Left ventricle myocardium inferior (tissue), 1 donor: ENCODE data around the gene HES2. TPM values are rescaled to one million over a fixed set of nuclear protein-coding genes. Genes with fewer than 3 reads are reported as not detected.

Source experiments
- DNase-seq: peaks from one replicate; pipeline ENCODE4 v3.0.0-alpha.2; 2020
- H3K27ac ChIP-seq: fragments of 200-600 bp; replicated peaks from 2 replicates; pipeline ENCODE4 v1.8.0; 2021
- H3K27me3 ChIP-seq: fragments of 200-600 bp; 2 replicates; pipeline ENCODE4 v1.8.0; 2021; ENCODE audit warnings: low read depth
- H3K36me3 ChIP-seq: fragments of 200-600 bp; 2 replicates; pipeline ENCODE4 v1.8.0; 2021
- H3K4me1 ChIP-seq: fragments of 200-600 bp; 2 replicates; pipeline ENCODE4 v1.8.0; 2021
- H3K4me3 ChIP-seq: fragments of 200-600 bp; 2 replicates; pipeline ENCODE4 v1.8.0; 2021; ENCODE audit warnings: mild to moderate bottlenecking, moderate library complexity
- H3K9me3 ChIP-seq: fragments of 200-600 bp; replicated peaks from 2 replicates; pipeline ENCODE4 v1.8.0; 2021
- intact Hi-C: fragments of 100-400 bp; cut with micrococcal nuclease; formaldehyde crosslinking; loops from one replicate; pipeline ENCODE4 v1.11.0; 2022
- total RNA-seq: library from RNA; stranded (reverse); fragmentation: NEBNext Ultra II Directional; extraction: Animal tissue kit (Norgen Biotek cat#: 25700); gene quantifications from one replicate; pipeline ENCODE4 v1.2.1, GENCODE V29; 2021
- TF ChIP-seq, protein P1 (sequence below): fragments of 200-600 bp; IDR thresholded peaks from 2 replicates; pipeline ENCODE4 v1.8.0; 2021; ENCODE audit warnings: antibody characterized with exemption, mild to moderate bottlenecking, borderline replicate concordance
- donor health status: DM: no; HTN: yes; CAD: no; lungs with severe emphysema.

HES2 gene
- total RNA-seq, 1 donor from 2014 or later = not detected

DNA sequence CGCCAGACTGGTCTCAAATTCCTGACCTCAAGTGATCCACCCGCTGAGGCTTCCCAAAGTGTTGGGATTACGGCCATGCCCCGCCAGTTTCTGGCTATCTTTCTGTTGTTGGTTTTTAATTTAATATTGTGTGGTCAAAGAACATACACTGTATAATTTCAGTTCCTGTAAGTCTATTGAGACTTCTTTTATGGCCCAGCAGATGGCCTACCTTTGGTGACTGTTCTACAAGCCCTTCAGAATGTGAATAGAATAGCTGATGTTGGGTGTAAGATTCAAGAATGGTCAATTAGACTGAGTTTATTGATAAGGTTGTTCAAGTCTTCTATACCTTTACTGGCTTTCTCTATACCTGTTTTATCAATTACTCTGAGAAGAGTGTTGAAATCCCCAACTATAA lies 10.7 kb downstream of the HES2 start:
- Histone ChIP-seq H3K4me3 (no peak overlapping the region), H3K4me1 (no peaks in the 10 kb centered on the region), H3K27ac (no peak overlapping the region), H3K9me3 (no peaks in the 10 kb centered on the region), H3K36me3 (no peaks in the 10 kb centered on the region), H3K27me3 (peaks cover 70% of the 10 kb centered on the region)
- DNase-seq = no peak
- TF ChIP-seq, protein P1, sequence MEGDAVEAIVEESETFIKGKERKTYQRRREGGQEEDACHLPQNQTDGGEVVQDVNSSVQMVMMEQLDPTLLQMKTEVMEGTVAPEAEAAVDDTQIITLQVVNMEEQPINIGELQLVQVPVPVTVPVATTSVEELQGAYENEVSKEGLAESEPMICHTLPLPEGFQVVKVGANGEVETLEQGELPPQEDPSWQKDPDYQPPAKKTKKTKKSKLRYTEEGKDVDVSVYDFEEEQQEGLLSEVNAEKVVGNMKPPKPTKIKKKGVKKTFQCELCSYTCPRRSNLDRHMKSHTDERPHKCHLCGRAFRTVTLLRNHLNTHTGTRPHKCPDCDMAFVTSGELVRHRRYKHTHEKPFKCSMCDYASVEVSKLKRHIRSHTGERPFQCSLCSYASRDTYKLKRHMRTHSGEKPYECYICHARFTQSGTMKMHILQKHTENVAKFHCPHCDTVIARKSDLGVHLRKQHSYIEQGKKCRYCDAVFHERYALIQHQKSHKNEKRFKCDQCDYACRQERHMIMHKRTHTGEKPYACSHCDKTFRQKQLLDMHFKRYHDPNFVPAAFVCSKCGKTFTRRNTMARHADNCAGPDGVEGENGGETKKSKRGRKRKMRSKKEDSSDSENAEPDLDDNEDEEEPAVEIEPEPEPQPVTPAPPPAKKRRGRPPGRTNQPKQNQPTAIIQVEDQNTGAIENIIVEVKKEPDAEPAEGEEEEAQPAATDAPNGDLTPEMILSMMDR = no peak
- intact Hi-C loops = loop anchor here (5.0 kb wide), 1 partner anchor 52 kb away; no protein-coding TSS in a partner anchor

DNA sequence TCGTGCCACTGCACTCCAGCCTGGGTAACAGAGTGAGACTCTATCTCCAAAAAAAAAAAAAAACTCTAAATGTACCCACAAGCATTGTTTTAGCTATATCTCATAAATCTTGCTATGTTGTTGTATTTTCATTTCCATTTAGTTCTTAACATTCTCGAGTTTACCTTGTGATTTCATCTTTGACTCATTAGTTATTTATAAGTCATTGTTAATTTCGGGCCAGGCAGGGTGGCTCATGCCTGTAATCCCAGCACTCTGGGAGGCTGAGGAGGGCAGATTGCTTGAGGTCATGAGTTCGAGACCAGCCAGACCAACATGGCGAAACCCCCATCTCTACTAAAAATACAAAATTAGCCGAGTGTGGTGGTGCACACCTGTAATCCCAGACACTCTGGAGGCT lies 11.7 kb downstream of the HES2 start:
- Histone ChIP-seq H3K4me1 (no peaks in the 10 kb centered on the region), H3K27me3 (peaks cover 59% of the 10 kb centered on the region), H3K27ac (no peak overlapping the region), H3K4me3 (no peak overlapping the region), H3K9me3 (no peaks in the 10 kb centered on the region), H3K36me3 (no peaks in the 10 kb centered on the region)
- no peak for DNase-seq
- intact Hi-C loops = loop anchor here (5.0 kb wide), 1 partner anchor 51 kb away; no protein-coding TSS in a partner anchor
- TF ChIP-seq, protein P1 = no peak

DNA sequence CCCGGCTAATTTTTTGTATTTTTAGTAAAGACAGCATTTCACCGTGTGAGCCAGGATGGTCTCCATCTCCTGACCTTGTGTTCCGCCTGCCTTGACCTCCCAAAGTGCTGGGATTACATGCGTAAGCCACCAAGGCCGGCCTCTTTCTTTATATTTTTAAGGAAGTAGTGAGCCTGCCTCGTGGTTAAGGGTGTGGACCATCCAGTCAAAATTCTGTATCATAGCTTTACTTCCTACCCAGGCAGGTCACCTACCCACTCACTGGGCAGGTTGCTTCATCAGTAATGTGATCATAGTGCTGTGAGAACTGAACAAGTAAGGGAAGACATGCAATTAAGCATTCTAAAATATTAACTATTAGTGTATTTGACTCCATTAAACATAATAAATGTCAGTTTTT lies 18.0 kb downstream of the HES2 start:
- no peaks in the 10 kb centered on the region for H3K36me3 ChIP-seq
- H3K4me3 ChIP-seq = no peak overlapping the region
- TF ChIP-seq, protein P1 = no peak
- no peak overlapping the region for H3K27ac ChIP-seq
- no peaks in the 10 kb centered on the region for H3K4me1 ChIP-seq
- no peak for DNase-seq
- peaks cover 17% of the 10 kb centered on the region for H3K27me3 ChIP-seq
- intact Hi-C loops = no loop called here
- H3K9me3 ChIP-seq = no peaks in the 10 kb centered on the region

DNA sequence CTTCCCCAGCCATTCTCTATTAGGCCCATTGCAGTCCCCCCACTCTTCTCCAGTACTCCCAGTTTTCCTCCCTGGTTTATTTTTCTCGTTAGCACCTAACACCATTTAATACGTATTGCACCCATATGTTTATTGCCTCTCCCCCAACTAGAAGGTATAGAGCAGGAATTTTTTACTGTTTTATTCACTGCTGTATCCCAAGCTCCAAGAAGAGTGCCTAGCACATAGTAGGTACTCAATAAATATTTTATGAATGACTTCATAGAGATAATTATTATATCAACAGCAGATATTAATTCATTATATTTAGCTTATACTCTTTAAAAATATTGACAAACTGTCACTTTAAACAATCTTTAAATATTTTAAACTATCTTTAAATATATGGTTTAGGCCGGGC lies 20.4 kb downstream of the HES2 start:
- peaks cover 1% of the 10 kb centered on the region for H3K4me1 ChIP-seq
- intact Hi-C loops = no loop called here
- no peak for DNase-seq
- peaks cover 11% of the 10 kb centered on the region for H3K27me3 ChIP-seq
- H3K9me3 ChIP-seq = no peaks in the 10 kb centered on the region
- no peak overlapping the region for H3K4me3 ChIP-seq
- TF ChIP-seq, protein P1 = no peak
- no peak overlapping the region for H3K27ac ChIP-seq
- H3K36me3 ChIP-seq = no peaks in the 10 kb centered on the region

DNA sequence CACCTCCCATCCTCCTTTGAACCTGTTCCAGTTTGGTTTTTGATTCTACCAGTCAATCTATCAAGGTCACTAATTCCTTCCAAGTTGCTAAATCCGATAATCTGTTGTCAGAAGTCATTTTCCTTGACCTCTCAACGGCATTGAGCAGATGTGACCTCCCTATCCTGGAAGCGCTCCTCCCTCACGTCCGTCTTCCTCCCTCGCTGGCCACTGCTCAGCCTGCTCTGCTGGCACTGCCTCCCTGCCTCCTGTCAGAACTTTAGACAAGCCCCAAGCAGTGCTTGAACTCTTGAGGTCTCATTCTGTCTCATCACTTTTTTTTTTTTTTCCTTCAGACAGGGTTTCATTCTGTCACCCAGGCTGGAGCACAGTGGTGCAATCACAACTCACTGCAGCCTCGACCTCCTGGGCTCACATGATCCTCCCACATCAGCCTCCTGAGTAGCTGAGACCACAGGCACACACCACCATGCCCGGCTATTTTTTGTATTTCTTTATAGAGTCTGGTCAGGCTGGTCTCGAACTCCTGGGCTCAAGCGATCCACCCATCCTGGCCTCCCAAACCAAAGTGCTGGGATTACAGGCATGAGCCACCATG lies 21.8 kb downstream of the HES2 start:
- Histone ChIP-seq H3K27ac (no peak overlapping the region), H3K4me1 (peaks cover 5% of the 10 kb centered on the region), H3K36me3 (no peaks in the 10 kb centered on the region), H3K4me3 (no peak overlapping the region), H3K27me3 (peaks cover 11% of the 10 kb centered on the region), H3K9me3 (no peaks in the 10 kb centered on the region)
- intact Hi-C loops = no loop called here
- TF ChIP-seq, protein P1 = no peak
- no peak for DNase-seq
